Hypothalamus (tissue), 51 donors: Measurements from ENCODE around the gene ADAM12.

ENCODE experiments used
- DNase-seq, 51 donors: peaks; one replicate each; lab custom pipeline; 2025; lab: John Stamatoyannopoulos, UW

The ADAM12 gene

DNA sequence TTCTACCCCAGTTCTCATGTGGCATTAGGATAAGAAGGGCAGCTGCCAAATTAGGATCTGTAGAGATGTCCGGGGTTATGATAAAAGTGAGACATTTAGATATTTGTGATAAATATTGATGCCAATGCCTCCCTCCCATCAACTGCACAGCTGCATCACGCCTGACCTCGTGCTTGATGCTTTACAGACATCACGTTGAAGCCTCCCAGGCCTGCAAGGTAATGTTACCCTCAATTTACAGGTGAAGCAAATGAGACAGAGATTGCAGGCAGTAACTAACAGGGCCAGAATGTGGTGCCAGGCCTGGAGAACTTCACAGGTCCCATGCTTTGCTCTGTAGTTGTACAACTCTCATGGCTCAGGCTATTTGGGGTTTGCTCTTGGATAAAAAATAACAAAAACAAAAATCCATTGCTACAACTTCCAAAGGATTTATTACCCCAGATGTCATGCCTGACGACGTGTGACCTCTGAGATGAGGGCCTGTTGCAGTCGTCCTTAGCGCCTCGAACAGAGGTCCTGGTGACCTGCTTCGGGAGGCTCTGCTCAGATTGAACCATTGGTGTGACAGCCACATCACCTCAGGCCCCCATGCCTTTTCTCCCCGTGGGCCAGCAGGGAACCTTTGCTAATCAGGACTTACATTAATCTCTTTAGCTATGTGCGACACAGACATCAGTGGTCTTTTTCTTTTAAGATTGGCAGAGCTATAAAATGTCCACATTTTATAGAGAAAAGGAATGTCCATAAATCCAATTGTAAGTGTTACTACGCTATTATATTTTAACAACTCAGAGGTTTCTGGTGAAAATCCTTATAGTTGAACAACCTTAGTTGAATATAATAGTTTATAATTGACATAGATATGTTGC is 169.3 kb downstream of the ADAM12 start:
- DNase-seq = no peak

DNA sequence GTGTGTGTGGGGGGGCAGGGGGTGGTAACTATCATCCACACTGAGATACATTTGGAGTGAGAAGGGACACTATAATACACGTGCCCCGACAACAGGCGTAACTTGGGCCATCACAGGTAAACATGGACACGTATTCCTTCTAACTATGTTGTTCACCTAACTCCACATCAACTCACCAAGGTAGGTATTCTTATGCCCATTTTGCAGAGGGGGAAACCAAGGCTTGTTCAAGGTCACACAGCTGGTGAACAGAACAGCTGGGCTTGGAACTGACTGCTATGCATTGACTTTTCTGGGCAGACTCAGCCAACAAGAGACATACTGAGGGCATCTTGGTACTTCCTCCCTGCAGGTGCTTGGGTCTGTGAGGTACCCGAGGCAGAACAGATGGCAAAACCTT is 170.1 kb downstream of the ADAM12 start:
- no peak for DNase-seq

DNA sequence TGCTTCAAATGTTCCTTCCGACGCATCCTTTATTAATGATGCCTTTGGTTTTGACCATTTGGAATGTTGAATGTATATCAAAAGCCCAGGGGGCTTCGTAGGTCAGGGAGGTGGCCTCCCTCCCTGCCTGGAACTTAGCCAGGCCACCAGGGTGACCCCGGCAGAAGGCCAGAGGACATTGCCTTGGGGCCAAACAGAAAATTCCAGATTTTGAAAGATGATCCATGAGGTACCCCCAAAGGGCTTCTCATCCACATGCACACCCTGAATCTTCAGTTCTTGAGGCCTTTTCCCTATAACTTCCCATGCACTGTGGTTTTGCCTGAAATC is 171.7 kb downstream of the ADAM12 start:
- no peak for DNase-seq

DNA sequence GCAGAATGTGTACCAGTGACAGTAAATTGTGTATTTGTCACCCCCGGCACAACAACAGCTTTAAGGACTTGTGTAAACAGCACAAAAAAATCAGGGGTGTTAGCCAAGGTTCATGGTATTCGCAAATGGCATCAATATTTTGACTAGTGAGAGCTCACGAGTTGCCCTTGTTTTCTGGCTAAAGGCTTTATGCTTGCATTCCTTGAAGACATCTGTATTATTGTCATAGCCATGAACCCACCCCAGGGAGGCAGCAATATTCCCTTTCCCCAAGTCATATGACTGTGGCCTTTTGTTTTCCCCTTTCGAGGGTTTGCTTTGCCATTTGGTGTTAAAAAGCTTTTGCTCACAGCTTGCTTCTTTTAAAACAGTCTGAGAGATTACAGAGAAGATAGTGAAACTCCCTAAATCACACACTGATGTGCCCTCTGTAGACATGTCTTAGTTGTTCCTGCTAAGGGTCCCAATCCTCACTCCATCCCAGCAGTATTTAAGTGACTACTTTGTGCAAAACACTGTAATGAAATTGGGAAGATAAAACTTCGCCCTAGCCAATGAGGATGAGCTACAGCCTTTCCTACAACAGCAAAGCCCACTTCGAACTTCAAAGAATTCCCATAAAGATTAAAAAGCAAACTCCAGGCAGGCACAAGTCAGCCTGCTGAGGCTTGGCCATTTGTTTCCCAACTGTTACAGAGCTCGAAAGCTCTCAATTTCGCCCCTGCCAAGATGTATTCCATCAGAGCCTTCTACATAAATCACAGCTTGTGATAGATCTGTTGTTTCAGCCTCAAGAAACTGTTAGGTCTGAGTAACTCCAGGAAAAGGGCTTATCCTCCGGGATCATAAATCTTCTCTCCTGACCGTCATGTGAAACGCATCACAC is 172.3 kb downstream of the ADAM12 start:
- DNase-seq = no peak

DNA sequence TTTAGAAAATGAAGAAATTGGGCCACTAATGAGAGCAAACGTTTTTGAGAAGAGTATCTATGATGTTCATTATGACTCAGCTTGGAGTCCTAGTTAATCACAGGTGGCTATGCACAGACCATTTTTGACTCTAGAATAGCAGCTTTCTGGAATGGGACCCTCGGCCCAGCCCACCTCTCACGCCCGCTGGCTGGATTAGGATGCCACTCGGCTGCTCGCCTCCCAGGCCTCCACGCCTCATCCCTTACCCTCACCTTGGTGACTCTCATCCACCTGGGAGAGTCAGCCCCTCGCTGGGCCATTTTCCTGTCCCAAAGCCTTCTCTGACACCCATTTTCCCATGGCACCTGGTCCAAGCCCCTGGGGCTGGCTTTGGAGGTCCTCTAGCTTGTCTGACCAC is 173.6 kb downstream of the ADAM12 start:
- DNase-seq = no peak

DNA sequence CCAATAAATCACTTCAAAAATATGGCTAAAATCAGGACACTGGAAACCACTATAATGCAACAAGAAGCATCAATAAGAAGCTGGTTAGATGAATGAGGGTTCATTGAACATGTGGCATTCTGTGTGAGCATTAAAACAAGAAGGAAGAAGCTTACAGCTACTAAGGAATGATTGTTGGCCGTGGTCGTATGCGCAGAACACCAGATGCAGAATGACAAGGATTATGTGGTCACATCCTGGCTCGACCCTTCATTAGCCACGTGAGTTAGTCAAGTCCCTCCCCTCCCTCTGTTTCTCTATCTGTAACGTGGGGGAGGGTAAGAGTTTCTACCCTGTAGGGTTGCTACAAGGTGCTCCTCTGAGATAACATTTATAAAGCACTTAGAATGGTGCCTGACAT is 174.3 kb downstream of the ADAM12 start:
- no peak for DNase-seq

DNA sequence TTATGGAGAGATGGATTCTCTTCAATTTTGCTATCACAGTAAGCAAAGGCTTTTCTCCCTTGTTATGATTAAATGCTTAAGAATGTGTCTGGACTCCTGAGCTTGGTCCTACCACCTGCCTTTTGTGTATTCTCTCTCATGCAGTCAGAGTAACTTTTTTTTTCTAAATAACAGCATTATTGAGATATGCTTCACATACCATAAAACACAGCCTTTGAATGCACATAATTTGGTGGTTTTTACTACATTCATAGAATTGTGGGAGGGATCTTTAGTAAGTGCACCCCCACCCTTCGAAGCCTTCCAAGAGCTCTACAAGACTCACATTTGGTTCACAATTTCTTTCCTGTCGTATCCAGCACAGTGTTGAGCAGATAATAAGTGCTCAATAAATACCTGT is 175.5 kb downstream of the ADAM12 start:
- no peak for DNase-seq

DNA sequence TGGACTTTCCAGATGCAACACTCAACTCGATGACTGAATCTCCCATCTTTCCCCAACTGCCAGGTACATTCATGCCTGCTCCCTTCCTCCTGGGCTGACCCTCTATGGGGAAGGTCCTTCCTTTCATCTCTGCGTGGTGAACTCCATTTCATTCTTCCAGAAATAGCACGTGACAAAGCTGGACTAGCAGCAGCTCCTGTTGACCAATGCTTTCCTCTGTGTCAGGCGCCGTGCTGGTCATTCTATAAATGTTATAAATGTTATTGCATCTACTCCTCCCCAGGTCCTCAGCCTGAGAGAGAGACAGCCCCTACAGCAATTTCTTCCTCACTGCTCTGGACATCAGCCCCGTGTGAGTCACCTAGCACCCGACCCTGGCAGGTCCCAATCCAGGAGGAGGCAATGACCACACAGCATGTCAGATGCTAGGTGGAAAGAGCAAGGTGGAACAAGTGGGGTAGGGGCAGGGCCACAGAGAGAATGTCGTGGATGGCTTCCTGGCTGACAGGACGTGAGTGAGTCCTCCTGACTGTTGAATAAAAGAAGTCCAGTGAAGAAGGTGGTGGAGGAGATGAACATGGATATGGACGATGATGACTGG is 178.1 kb downstream of the ADAM12 start:
- no peak for DNase-seq

DNA sequence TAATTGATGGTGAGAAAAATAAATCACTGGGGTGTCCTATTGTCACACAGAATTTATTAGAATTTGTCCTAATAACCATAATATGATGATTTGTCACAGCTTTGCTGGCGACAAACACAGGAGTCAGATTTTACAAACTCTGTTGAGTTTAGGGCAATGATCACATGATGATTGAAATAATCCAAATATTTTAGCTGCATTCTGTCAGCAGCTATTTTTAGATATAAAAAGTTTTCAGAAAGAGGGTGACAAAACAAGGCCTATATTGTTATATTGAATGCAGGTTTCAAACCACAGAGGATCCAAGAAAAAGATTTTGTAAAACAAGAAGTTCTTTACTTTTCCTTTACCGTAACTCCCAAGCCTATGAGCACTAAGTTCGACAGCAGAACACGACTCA is 178.8 kb downstream of the ADAM12 start:
- no peak for DNase-seq

DNA sequence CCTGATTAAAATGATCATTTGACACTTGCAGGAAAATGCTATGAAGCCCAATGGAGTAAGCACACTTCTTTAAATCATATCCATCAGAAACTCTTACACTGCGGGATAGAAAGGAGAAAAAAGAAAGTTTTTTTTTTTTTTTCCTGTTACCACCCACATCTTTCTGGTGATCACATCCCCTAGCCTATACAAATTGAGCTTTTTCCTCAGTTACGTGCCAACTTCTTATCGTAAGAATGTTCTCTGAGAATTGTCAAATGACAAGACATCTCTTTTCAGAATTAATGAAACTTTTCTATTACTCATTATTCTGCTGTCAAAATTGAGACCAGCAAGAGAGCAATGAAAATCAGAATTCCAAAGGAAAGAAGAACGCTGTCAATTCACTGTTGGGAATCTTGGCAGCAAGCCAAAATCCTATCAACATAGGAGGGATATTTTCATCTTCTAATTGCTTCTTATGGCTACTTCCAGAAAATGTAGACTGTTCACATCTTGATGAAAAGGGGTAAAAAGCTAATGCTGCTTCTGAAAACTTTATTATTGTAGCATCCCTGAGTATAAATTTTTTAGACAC is 179.5 kb downstream of the ADAM12 start:
- DNase-seq = peak in 1 of 51 donors; percentile 1

DNA sequence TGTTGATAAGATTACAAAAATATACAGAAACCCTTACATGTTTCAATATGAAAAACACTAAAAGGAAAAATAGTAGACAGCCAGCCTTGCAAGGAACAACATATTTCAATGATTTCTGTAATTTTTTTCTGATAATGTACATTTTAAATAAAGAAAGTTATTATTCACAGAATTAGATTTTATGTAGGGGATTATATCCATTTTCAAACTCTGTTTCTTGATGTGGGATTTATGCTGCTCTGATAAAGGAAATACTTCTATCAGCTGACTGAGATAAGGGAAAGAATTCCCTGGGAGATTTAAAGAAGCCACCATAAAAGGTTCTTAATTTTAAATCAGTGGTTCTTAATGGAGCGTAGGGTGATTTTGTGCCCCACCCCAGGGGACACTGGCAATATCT is 180.4 kb downstream of the ADAM12 start:
- no peak for DNase-seq

DNA sequence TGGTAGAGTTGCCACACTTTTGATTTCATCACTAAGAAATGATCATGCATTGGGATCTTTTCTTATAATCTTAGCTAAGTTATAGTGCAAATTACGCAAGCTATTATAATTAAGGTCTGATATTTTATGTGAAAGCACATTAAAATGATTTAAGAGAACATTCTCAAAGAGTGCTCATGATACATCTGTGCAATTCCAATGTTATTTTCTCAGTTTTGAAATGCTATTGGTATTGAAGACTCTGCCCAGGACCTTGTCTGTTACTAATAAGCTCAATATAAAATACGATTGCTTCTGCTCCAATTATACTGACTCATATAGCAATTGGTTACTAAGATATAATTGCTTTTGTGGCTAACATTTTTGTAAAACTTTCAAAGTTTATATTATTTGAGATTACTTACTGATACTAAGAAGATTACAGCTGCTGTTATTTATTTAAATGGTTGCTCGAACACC is 180.9 kb downstream of the ADAM12 start:
- no peak for DNase-seq

DNA sequence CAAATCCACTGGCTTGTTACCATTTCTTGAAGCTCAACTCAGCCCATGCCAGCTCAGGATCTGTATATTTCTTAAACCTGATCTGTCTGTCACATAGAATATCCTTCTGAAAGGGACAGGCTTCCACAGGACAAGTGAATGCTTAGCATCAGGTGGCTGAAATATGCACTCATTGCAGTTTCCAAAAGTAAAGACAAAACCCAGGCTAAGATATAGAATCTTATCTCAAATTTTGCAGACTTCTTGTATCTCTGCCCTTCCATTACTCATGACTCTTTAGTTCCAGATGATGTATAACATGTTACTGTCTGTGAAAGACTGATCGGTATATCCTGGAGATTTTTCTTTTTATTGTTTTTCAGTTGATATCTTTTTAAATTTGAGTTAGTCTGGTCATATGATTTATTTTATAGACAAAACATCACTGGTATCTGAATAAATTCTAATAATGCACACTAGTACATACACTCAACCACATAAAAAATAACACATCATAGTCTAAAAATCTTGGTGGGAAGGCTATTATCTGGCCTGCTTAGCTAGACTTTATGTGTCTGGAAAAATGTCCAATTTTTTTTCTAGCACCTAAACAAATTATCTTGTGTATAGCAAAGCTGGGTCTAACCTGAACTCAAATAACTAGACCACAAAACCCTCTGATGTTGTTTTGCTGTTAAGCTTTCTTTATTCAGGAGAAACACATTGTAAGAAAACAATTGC is 182.6 kb downstream of the ADAM12 start:
- no peak for DNase-seq

DNA sequence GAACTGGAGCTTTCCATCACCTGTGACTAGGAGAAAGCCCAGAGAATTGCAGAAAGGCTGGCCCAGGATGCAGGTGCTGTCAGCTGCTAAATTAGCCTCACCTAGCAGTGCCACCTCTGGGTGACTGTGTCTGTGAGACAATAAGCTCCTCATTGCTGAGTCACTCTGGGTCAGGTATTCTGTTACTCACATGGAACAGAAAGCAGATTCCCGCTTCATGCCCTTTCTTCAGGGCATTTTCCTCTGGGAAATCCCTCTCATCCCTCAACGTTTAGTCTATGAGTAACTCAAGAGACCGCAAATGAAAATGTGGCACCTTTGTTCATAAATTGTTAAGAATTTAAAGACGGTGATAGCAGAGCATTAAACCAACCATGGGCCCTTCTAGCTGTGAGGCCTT is 184.0 kb downstream of the ADAM12 start:
- DNase-seq = no peak

DNA sequence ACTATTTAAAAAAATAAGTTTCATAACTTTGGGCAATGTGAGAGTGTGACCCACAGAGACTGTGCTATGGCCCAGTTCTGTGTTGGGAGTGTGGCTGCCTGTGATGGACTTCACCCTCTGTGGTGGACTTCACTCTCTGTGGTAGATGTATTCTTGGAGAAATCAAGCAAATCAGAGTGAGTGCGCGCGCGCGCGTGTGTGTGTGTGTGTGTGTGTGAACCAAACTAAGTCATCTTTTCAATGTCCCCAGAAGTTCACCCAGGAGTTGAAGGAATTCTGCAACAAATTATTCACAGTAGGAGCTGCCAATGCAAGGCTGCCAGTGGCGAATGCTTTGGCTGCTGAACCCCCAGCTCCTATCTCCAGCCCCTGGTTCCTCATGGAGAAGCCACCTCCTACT is 184.5 kb downstream of the ADAM12 start:
- no peak for DNase-seq

DNA sequence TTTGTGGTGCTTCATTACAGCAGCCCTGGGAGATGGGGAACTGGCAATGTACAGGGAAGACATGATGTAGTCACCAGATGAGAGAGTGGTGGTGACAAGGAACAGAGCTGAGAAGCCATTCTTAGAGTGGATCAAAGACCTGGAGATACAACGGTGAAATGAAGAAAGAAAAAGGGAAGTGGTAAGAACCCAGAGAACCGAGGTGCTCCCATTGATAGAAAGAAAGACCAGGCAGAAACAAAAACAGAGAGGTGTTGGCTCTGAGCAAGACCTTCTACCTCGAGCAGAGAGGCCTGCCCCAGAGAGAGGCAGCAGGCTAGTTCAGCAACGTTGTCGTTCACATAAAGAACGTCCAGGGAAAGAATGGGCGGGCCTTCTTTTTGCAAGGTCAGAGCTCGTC is 186.7 kb downstream of the ADAM12 start:
- DNase-seq = no peak

DNA sequence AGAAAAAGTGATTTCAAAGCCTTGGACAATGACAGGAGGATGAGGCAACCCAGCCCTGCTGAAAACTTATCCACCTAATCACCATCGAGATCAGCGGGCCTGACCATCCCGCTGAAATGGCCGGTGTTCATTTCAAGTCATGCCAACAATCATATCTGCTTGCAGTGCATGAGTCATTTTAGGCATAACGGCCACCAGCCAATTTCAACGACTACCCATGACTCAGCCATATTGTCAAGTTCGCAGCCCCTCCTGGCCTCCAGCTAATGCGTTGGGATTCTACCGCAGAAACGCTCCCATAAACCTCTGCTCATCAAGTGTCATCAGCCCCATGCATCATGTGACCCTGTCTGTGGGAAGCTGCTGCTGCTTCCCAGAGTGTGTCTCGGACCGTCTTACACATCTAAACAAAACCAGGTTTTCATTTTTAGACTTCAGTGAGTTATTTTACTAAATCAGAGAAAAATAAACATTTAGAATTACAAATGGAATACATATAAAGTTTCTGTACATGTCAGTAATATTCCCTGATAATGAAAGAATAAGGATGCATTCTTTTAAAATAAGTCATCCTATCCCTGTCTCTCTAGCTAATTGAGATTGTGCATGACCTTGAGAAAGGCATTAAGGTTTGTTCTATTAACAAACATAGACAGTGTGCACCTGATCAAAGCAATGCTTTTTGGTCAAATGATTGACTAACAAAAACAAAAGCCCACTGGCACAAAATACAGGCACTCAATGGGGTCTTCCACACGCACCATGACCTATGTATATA is 188.9 kb downstream of the ADAM12 start:
- DNase-seq = no peak

DNA sequence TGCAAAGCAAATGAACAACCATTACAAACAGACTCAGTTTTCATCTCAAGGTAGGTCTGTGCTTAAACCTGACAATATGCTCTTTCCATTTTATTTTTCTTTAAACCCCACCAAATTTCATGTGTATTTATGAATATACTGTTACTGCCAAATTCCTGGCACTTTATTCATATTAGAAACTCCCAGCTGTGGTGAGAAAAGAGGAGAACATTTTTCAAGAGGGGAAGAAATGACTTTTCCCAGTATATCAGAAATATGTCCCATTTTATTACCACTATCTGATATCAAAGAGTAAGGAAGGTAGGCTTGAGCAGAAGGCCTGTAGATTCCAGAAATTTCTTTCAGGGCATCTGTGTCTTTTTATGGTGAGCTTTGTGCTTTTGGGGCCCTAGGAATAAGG is 189.6 kb downstream of the ADAM12 start:
- no peak for DNase-seq

DNA sequence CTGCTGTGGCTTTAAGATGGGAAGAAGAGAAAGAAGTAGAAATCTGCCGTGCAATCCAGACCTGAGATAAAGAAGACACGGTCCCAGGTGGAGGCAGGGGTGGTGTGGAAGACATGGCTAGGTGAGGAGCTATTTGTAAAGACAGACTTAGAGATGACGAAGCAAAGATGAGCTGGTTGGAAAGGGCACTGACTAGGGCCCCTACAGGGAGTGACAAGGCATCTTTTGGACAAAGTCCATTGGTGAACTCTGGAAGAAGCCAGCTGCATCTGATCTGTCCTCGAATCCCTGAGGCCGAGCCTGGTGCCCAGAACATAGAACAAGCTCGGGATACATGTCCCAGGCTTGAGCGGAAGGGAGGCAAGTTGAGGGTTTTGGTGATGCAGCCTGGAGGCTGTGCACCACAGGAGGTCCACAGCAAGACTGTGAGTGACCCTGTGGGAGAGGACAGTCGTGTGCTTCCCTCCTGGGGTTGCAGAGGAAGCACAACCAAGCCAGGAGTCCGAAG is 191.2 kb downstream of the ADAM12 start:
- no peak for DNase-seq
